ENCODE data around the gene CXCR4.

The CXCR4 gene

GRCh38 chr2:136131961-136132824, 14.2 kb upstream of the CXCR4 start:
- DNase-seq (ENCODE audit: low spot score), result no peak

GRCh38 chr2:136131484-136131960, 13.6 kb upstream of the CXCR4 start:
- DNase-seq (ENCODE audit: low spot score), result no peak

DNA sequence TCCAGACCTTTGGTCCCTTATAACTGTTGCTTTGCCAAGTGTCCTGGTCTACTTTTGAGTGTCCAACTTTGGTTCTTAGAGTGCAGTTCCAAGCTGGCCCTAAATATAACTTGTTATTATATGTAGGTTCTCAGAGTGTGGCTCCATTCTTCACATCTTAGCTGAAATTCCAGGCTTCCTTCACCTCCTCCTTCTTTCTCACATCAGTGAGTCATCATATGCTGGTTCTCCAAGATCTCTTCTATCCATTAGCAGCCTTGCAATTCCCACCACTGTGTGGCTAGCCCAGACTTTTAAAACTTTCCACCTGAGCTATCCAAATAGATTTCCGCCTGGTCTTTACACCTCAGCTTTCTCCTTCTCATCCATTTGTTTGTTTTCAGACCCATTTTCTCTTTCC, 12.6 kb upstream of the CXCR4 start:
- DNase-seq (ENCODE audit: low spot score), result peak; percentile 32

GRCh38 chr2:136130045-136130444, 12.1 kb upstream of the CXCR4 start:
- no peak for DNase-seq (ENCODE audit: low spot score)

DNA sequence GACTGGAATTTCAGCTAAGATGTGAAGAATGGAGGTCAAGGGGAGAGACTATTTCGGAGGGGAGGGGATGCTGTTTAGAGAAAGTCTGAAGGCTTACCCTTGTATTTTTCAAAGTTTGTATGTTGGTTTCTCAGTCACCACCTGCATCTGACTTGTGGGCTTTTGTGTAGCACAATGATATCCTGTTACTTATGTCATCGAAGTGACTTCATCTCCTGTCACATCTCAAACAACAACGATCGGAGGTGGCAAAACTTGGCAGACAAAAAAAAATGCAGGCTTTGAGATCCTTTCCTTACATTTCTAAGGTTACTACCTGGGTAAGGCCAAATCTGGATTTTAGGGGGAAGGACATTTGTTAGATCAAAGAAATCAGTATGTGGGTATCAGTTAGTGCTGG, 11.7 kb upstream of the CXCR4 start:
- peak; percentile 29 for DNase-seq (ENCODE audit: low spot score)

DNA sequence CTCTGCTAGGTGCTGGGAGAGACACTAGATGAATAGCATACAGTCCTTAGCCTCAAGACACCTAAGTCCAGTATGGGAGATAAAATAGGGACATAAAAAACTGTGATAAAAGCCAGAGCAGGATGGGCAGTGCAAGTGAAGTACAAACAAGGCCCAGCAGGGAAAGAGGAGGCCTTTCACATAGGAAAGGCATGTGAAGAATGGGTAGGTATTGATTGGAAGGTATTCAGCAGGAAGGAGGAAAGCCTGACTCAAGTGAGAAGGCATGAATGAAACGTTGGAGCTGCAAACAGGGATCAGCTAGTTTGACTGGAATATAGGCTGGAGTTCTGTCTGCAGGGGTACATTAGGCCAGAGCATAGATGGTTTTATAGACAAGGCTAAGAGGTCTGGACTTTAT, 11.0 kb upstream of the CXCR4 start:
- DNase-seq (ENCODE audit: low spot score), result peak; percentile 66

DNA sequence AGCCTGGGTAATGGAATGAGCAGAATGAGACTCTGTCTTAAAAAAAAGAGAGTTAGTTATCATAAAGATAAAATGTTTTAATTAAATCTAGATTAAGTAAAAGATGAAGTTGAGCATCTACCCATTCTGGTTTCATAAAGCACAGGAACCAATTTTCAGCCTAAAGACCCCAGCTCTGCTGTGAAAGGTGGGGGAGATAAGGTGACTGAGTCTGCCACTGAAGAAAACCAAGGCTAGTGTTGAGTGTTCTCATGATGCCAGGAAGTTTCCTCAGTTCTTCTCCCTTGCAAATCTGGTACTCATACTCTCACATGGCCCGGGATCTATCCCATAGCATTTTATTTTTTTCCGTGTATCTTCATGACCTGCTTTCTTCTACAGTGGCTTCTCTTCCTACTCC, 10.4 kb upstream of the CXCR4 start:
- no peak for DNase-seq (ENCODE audit: low spot score)

GRCh38 chr2:136127356-136127755, 9.4 kb upstream of the CXCR4 start:
- DNase-seq (ENCODE audit: low spot score), result no peak

GRCh38 chr2:136126421-136126926, 8.5 kb upstream of the CXCR4 start:
- no peak for DNase-seq (ENCODE audit: low spot score)

DNA sequence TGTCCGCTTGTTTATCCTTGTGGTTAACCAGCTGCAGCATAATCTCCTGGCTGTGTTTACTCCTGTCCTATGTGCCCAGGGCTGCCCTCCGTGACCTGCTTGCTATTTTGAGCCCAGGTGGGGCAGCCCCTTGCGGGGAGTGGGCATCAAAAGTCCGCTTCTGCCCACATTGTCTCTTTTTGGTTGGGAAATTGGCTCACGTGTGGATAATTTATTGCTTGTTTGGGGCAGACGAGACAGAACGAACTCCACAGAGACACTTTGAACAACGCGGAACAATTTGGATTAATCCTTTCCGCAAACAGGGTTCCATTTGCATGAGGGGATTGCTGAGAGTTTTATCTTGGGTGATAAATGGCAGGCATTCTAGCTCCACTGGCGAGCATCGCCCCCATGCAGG, 8.1 kb upstream of the CXCR4 start:
- DNase-seq (ENCODE audit: low spot score), result no peak

GRCh38 chr2:136125236-136125635, 7.3 kb upstream of the CXCR4 start:
- DNase-seq (ENCODE audit: low spot score), result no peak

DNA sequence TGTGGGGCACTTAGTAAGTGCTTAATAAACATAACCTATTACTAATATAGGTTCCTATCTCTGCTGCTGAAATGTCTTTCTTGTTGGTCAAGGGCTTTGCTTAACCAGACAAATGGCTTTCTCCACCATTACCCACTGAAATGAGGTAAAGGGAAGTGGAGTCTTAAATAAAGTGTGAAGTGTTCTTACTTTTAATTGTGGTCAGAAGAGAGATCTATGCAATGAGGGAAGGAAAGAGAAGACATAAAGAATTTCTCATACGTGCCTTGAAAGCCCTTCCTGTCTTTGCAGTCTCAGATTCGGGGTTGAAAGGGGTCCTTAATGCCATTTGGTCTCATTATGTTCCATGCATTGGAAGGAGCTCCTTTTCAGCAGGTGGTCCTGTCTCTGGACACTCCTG, 6.9 kb upstream of the CXCR4 start:
- no peak for DNase-seq (ENCODE audit: low spot score)

GRCh38 chr2:136122661-136123060, 4.7 kb upstream of the CXCR4 start:
- no peak for DNase-seq (ENCODE audit: low spot score)

GRCh38 chr2:136121204-136121910, 3.4 kb upstream of the CXCR4 start:
- DNase-seq (ENCODE audit: low spot score), result no peak

GRCh38 chr2:136119717-136120675, 2.0 kb upstream of the CXCR4 start:
- DNase-seq (ENCODE audit: low spot score), result no peak

GRCh38 chr2:136118819-136119716, 1.1 kb upstream of the CXCR4 start:
- no peak for DNase-seq (ENCODE audit: low spot score)

GRCh38 chr2:136117391-136117841, 533 bp downstream of the CXCR4 start:
- DNase-seq (ENCODE audit: low spot score), result peak; percentile 35

- no peak for DNase-seq (ENCODE audit: low spot score)
Measured at GRCh38 chr2:136116813-136117390, 1.0 kb downstream of the CXCR4 start.

- no peak for DNase-seq (ENCODE audit: low spot score)
Measured at GRCh38 chr2:136116151-136116812, 1.7 kb downstream of the CXCR4 start.
